Middle frontal gyrus (tissue), 1 donor: Measurements from ENCODE around the gene RHAG.

Source experiments
- DNase-seq: peaks from one replicate; pipeline ENCODE4 v3.0.0-alpha.2; 2015; ENCODE audit warnings: low spot score; ENCODE audit errors: extremely low spot score

RHAG gene

GRCh38 chr6:49565261-49565660 lies 71.4 kb downstream of the RHAG start:
- no peak for DNase-seq

DNA sequence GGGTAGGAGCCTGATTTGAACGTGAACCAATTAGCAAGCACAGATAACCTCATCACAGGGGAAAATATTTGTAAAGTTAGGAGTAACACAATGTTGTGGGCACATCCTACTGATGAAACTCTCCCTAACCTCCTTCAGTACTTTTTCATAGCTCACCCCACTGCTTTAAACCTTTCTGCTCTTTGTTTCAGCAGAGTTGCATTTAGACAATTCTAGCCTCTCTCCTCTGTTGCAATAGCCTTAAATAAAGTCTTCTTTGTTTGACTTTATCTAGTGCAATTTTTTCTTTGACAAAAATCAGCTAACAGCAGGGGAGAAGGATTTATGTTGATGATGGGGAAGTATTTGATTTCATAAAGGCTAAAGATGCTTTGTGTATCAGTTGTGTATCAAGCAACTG lies 72.1 kb downstream of the RHAG start:
- no peak for DNase-seq

GRCh38 chr6:49563006-49563886 lies 73.4 kb downstream of the RHAG start:
- no peak for DNase-seq

GRCh38 chr6:49558238-49558637 lies 78.4 kb downstream of the RHAG start:
- no peak for DNase-seq

- DNase-seq = no peak
Measured at GRCh38 chr6:49557177-49557576, 79.5 kb downstream of the RHAG start.

GRCh38 chr6:49556429-49556837 lies 80.2 kb downstream of the RHAG start:
- DNase-seq = no peak

GRCh38 chr6:49555951-49556350 lies 80.7 kb downstream of the RHAG start:
- DNase-seq = no peak
